ENCODE measurements around the gene RELT.

The RELT gene

GRCh38 chr11:73347067-73347466, 29.1 kb upstream of the RELT start:
- DNase-seq, result no peak

- no peak for DNase-seq
Measured at GRCh38 chr11:73348838-73349237, 27.4 kb upstream of the RELT start.

GRCh38 chr11:73349633-73350032, 26.6 kb upstream of the RELT start:
- no peak for DNase-seq

GRCh38 chr11:73350908-73351636, 25.1 kb upstream of the RELT start:
- peak; percentile 41 for DNase-seq

- DNase-seq, result no peak
Measured at GRCh38 chr11:73353422-73353821, 22.8 kb upstream of the RELT start.

- no peak for DNase-seq
Measured at GRCh38 chr11:73355109-73355508, 21.1 kb upstream of the RELT start.

GRCh38 chr11:73356979-73357860, 19.0 kb upstream of the RELT start:
- DNase-seq, result no peak

GRCh38 chr11:73358071-73358470, 18.1 kb upstream of the RELT start:
- DNase-seq, result no peak

- DNase-seq, result no peak
Measured at GRCh38 chr11:73359341-73359740, 16.9 kb upstream of the RELT start.

GRCh38 chr11:73359930-73360742, 16.1 kb upstream of the RELT start:
- DNase-seq, result peak; percentile 28

GRCh38 chr11:73360743-73361369, 15.3 kb upstream of the RELT start:
- no peak for DNase-seq

- DNase-seq, result no peak
Measured at GRCh38 chr11:73361953-73362776, 14.0 kb upstream of the RELT start.

- no peak for DNase-seq
Measured at GRCh38 chr11:73363147-73363546, 13.1 kb upstream of the RELT start.

GRCh38 chr11:73365352-73366264, 10.6 kb upstream of the RELT start:
- DNase-seq, result no peak

GRCh38 chr11:73366265-73366610, 10.0 kb upstream of the RELT start:
- peak; percentile 20 for DNase-seq

GRCh38 chr11:73366953-73367352, 9.2 kb upstream of the RELT start:
- no peak for DNase-seq

- no peak for DNase-seq
Measured at GRCh38 chr11:73367482-73368024, 8.6 kb upstream of the RELT start.

- DNase-seq, result no peak
Measured at GRCh38 chr11:73372375-73372993, 3.7 kb upstream of the RELT start.

- no peak for DNase-seq
Measured at GRCh38 chr11:73374151-73374550, 2.0 kb upstream of the RELT start.

- no peak for DNase-seq
Measured at GRCh38 chr11:73375830-73376159, 404 bp upstream of the RELT start.
